ENCODE measurements around the gene NRXN3.
A peak's percentile ranks its signal among the peaks of the same experiment; 100 is the strongest.

Gene NRXN3

GRCh38 chr14:78253986-78254385, 83.8 kb downstream of the NRXN3 start:
- 100% methylated on average over 2 of the region's 3 CpGs for WGBS (ENCODE audit: insufficient coverage)
- DNase-seq, result no peak

GRCh38 chr14:78254911-78255461, 84.8 kb downstream of the NRXN3 start:
- no peaks in the 10 kb centered on the region for H3K36me3 ChIP-seq (ENCODE audit: control insufficient read depth in 4 of 4, insufficient read depth in 4 of 4, low read length in 3 of 4)
- H3K27ac ChIP-seq (ENCODE audit: insufficient read depth in 1 of 2, low read depth in 1 of 2, low read length in 2 of 2, poor library complexity in 1 of 2, severe bottlenecking in 2 of 2), result no peak overlapping the region
- ChIA-PET CTCF (no interaction called here), POLR2A (no interaction called here)
- H3K9me3 ChIP-seq (ENCODE audit: control extremely low read depth in 1 of 5, control insufficient read depth in 4 of 5, insufficient read depth in 2 of 5, low read depth in 1 of 5, low read length in 4 of 5), result no peaks in the 10 kb centered on the region
- H3K27me3 ChIP-seq (replicated peaks in 2 of 5; ENCODE audit: control insufficient read depth in 4 of 5, insufficient read depth in 5 of 5, low read length in 4 of 5), result peaks cover 0 to 8% (median 6%) of the 10 kb centered on the region in 5 experiments
- H3K4me3 ChIP-seq (ENCODE audit: control insufficient read depth in 1 of 7, extremely low read depth in 1 of 7, insufficient read depth in 4 of 7, low read depth in 2 of 7, low read length in 6 of 7), result no peak overlapping the region
- 79% methylated on average over 4 of the region's 9 CpGs for WGBS (ENCODE audit: insufficient coverage)
- no peaks in the 10 kb centered on the region for H3K4me1 ChIP-seq (ENCODE audit: control extremely low read depth in 1 of 4, control insufficient read depth in 4 of 4, insufficient read depth in 4 of 4, low read length in 3 of 4)
- peak in 2 of 3 donors; percentile 11 to 41 for DNase-seq

More at GRCh38 chr14:78253986-78254385, 83.8 kb downstream of the NRXN3 start:
- POLR2A ChIA-PET, result no interaction called here
- Histone ChIP-seq H3K9me3 (ENCODE audit: control extremely low read depth in 1 of 5, control insufficient read depth in 4 of 5, insufficient read depth in 2 of 5, low read depth in 1 of 5, low read length in 4 of 5) (no peaks in the 10 kb centered on the region), H3K27me3 (replicated peaks in 2 of 5; ENCODE audit: control insufficient read depth in 4 of 5, insufficient read depth in 5 of 5, low read length in 4 of 5) (peaks cover 0 to 12% (median 7%) of the 10 kb centered on the region in 5 experiments), H3K4me3 (ENCODE audit: control insufficient read depth in 1 of 7, extremely low read depth in 1 of 7, insufficient read depth in 4 of 7, low read depth in 2 of 7, low read length in 6 of 7) (no peak overlapping the region), H3K27ac (ENCODE audit: insufficient read depth in 1 of 2, low read depth in 1 of 2, low read length in 2 of 2, poor library complexity in 1 of 2, severe bottlenecking in 2 of 2) (no peak overlapping the region), H3K4me1 (ENCODE audit: control extremely low read depth in 1 of 4, control insufficient read depth in 4 of 4, insufficient read depth in 4 of 4, low read length in 3 of 4) (no peaks in the 10 kb centered on the region), H3K36me3 (ENCODE audit: control insufficient read depth in 4 of 4, insufficient read depth in 4 of 4, low read length in 3 of 4) (no peaks in the 10 kb centered on the region)
- CTCF ChIA-PET, result interaction anchor here (1.5 kb wide), 1 partner anchor 19 kb away, joined by 3 read pairs; no protein-coding TSS in a partner anchor

- Histone ChIP-seq H3K27me3 (replicated peaks in 2 of 5; ENCODE audit: control insufficient read depth in 4 of 5, insufficient read depth in 5 of 5, low read length in 4 of 5) (peaks cover 0 to 10% (median 2%) of the 10 kb centered on the region in 5 experiments), H3K36me3 (ENCODE audit: control insufficient read depth in 4 of 4, insufficient read depth in 4 of 4, low read length in 3 of 4) (no peaks in the 10 kb centered on the region), H3K4me1 (ENCODE audit: control extremely low read depth in 1 of 4, control insufficient read depth in 4 of 4, insufficient read depth in 4 of 4, low read length in 3 of 4) (no peaks in the 10 kb centered on the region), H3K9me3 (ENCODE audit: control extremely low read depth in 1 of 5, control insufficient read depth in 4 of 5, insufficient read depth in 2 of 5, low read depth in 1 of 5, low read length in 4 of 5) (no peaks in the 10 kb centered on the region), H3K27ac (ENCODE audit: insufficient read depth in 1 of 2, low read depth in 1 of 2, low read length in 2 of 2, poor library complexity in 1 of 2, severe bottlenecking in 2 of 2) (no peak overlapping the region), H3K4me3 (ENCODE audit: control insufficient read depth in 1 of 7, extremely low read depth in 1 of 7, insufficient read depth in 4 of 7, low read depth in 2 of 7, low read length in 6 of 7) (no peak overlapping the region)
- CTCF ChIA-PET, result no interaction called here
- no peak for DNase-seq
- WGBS (ENCODE audit: insufficient coverage), result 88% methylated on average over 4 of the region's 6 CpGs
- POLR2A ChIA-PET, result no interaction called here
Observed at GRCh38 chr14:78259831-78260230, 89.7 kb downstream of the NRXN3 start.

- Histone ChIP-seq H3K27me3 (replicated peaks in 2 of 5; ENCODE audit: control insufficient read depth in 4 of 5, insufficient read depth in 5 of 5, low read length in 4 of 5) (peaks cover 0 to 11% (median 0%) of the 10 kb centered on the region in 5 experiments), H3K9me3 (ENCODE audit: control extremely low read depth in 1 of 5, control insufficient read depth in 4 of 5, insufficient read depth in 2 of 5, low read depth in 1 of 5, low read length in 4 of 5) (no peaks in the 10 kb centered on the region), H3K4me1 (ENCODE audit: control extremely low read depth in 1 of 4, control insufficient read depth in 4 of 4, insufficient read depth in 4 of 4, low read length in 3 of 4) (no peaks in the 10 kb centered on the region), H3K27ac (ENCODE audit: insufficient read depth in 1 of 2, low read depth in 1 of 2, low read length in 2 of 2, poor library complexity in 1 of 2, severe bottlenecking in 2 of 2) (no peak overlapping the region), H3K36me3 (ENCODE audit: control insufficient read depth in 4 of 4, insufficient read depth in 4 of 4, low read length in 3 of 4) (no peaks in the 10 kb centered on the region), H3K4me3 (ENCODE audit: control insufficient read depth in 1 of 7, extremely low read depth in 1 of 7, insufficient read depth in 4 of 7, low read depth in 2 of 7, low read length in 6 of 7) (no peak overlapping the region)
- ChIA-PET POLR2A (no interaction called here), CTCF (no interaction called here)
- no CpG with 5 or more reads among the region's 2 CpGs for WGBS (ENCODE audit: insufficient coverage)
- peak in 1 of 3 donors; percentile 8 for DNase-seq
Observed at GRCh38 chr14:78278464-78279250, 108.5 kb downstream of the NRXN3 start.

- ChIA-PET POLR2A (no interaction called here), CTCF (no interaction called here)
- Histone ChIP-seq H3K36me3 (ENCODE audit: control insufficient read depth in 4 of 4, insufficient read depth in 4 of 4, low read length in 3 of 4) (no peaks in the 10 kb centered on the region), H3K27me3 (replicated peaks in 2 of 5; ENCODE audit: control insufficient read depth in 4 of 5, insufficient read depth in 5 of 5, low read length in 4 of 5) (peaks cover 0 to 4% (median 0%) of the 10 kb centered on the region in 5 experiments), H3K4me1 (ENCODE audit: control extremely low read depth in 1 of 4, control insufficient read depth in 4 of 4, insufficient read depth in 4 of 4, low read length in 3 of 4) (no peaks in the 10 kb centered on the region), H3K9me3 (ENCODE audit: control extremely low read depth in 1 of 5, control insufficient read depth in 4 of 5, insufficient read depth in 2 of 5, low read depth in 1 of 5, low read length in 4 of 5) (no peaks in the 10 kb centered on the region), H3K4me3 (ENCODE audit: control insufficient read depth in 1 of 7, extremely low read depth in 1 of 7, insufficient read depth in 4 of 7, low read depth in 2 of 7, low read length in 6 of 7) (no peak overlapping the region), H3K27ac (ENCODE audit: insufficient read depth in 1 of 2, low read depth in 1 of 2, low read length in 2 of 2, poor library complexity in 1 of 2, severe bottlenecking in 2 of 2) (no peak overlapping the region)
- DNase-seq, result no peak
- WGBS (ENCODE audit: insufficient coverage), result 94% methylated on average over 5 of the region's 6 CpGs
Observed at GRCh38 chr14:78282437-78282836, 112.3 kb downstream of the NRXN3 start.

- no peaks in the 10 kb centered on the region for H3K36me3 ChIP-seq (ENCODE audit: control insufficient read depth in 4 of 4, insufficient read depth in 4 of 4, low read length in 3 of 4)
- ChIA-PET CTCF (no interaction called here), POLR2A (no interaction called here)
- 75% methylated on average over 3 of the region's 3 CpGs for WGBS (ENCODE audit: insufficient coverage)
- H3K4me3 ChIP-seq (ENCODE audit: control insufficient read depth in 1 of 7, extremely low read depth in 1 of 7, insufficient read depth in 4 of 7, low read depth in 2 of 7, low read length in 6 of 7), result no peak overlapping the region
- no peaks in the 10 kb centered on the region for H3K4me1 ChIP-seq (ENCODE audit: control extremely low read depth in 1 of 4, control insufficient read depth in 4 of 4, insufficient read depth in 4 of 4, low read length in 3 of 4)
- H3K27ac ChIP-seq (ENCODE audit: insufficient read depth in 1 of 2, low read depth in 1 of 2, low read length in 2 of 2, poor library complexity in 1 of 2, severe bottlenecking in 2 of 2), result no peak overlapping the region
- H3K9me3 ChIP-seq (ENCODE audit: control extremely low read depth in 1 of 5, control insufficient read depth in 4 of 5, insufficient read depth in 2 of 5, low read depth in 1 of 5, low read length in 4 of 5), result no peaks in the 10 kb centered on the region
- peaks cover 0 to 2% (median 0%) of the 10 kb centered on the region in 5 experiments for H3K27me3 ChIP-seq (replicated peaks in 2 of 5; ENCODE audit: control insufficient read depth in 4 of 5, insufficient read depth in 5 of 5, low read length in 4 of 5)
- no peak for DNase-seq
Observed at GRCh38 chr14:78286210-78286609, 116.0 kb downstream of the NRXN3 start.

GRCh38 chr14:78292003-78292402, 121.8 kb downstream of the NRXN3 start:
- ChIA-PET CTCF (no interaction called here), POLR2A (no interaction called here)
- H3K27me3 ChIP-seq (replicated peaks in 2 of 5; ENCODE audit: control insufficient read depth in 4 of 5, insufficient read depth in 5 of 5, low read length in 4 of 5), result peaks cover 0 to 7% (median 2%) of the 10 kb centered on the region in 5 experiments
- no peaks in the 10 kb centered on the region for H3K9me3 ChIP-seq (ENCODE audit: control extremely low read depth in 1 of 5, control insufficient read depth in 4 of 5, insufficient read depth in 2 of 5, low read depth in 1 of 5, low read length in 4 of 5)
- no peak overlapping the region for H3K4me3 ChIP-seq (ENCODE audit: control insufficient read depth in 1 of 7, extremely low read depth in 1 of 7, insufficient read depth in 4 of 7, low read depth in 2 of 7, low read length in 6 of 7)
- WGBS (ENCODE audit: insufficient coverage), result 100% methylated on average over 2 of the region's 3 CpGs
- no peaks in the 10 kb centered on the region for H3K36me3 ChIP-seq (ENCODE audit: control insufficient read depth in 4 of 4, insufficient read depth in 4 of 4, low read length in 3 of 4)
- H3K27ac ChIP-seq (ENCODE audit: insufficient read depth in 1 of 2, low read depth in 1 of 2, low read length in 2 of 2, poor library complexity in 1 of 2, severe bottlenecking in 2 of 2), result no peak overlapping the region
- H3K4me1 ChIP-seq (ENCODE audit: control extremely low read depth in 1 of 4, control insufficient read depth in 4 of 4, insufficient read depth in 4 of 4, low read length in 3 of 4), result no peaks in the 10 kb centered on the region
- DNase-seq, result no peak

All from common myeloid progenitor, CD34-positive (primary cell).